Stimulated activated CD8-positive, alpha-beta memory T cell treated with anti-CD3 and anti-CD28 coated beads, Interleukin-4, amount 100 ng/mL, for 1 hour (primary cell): Measurements from ENCODE around the gene KDM4F.

Experiments used
- DNase-seq, 2 donors: peaks; one replicate each; pipeline ENCODE4 v3.0.0-alpha.2; 2020; ENCODE audit warnings: low read depth in 2 of 2, low spot score in 1 of 2

KDM4F gene

GRCh38 chr11:95089620-95090542 is 40.7 kb downstream of the KDM4F start, which contains the start of gene ENDOD1:
Gene ENDOD1 (plus strand): TSS chr11:95089846. CDS start chr11:95089928, 82 bp downstream.
- DNase-seq, result peak; percentile 49 to 67

GRCh38 chr11:95091663-95092180 is 42.5 kb downstream of the KDM4F start:
- DNase-seq, result no peak

- no peak for DNase-seq
Measured at GRCh38 chr11:95092549-95093324, 43.5 kb downstream of the KDM4F start.

GRCh38 chr11:95093548-95093947 is 44.3 kb downstream of the KDM4F start:
- DNase-seq, result no peak

GRCh38 chr11:95095858-95096587 is 46.8 kb downstream of the KDM4F start:
- no peak for DNase-seq

- no peak for DNase-seq
Measured at GRCh38 chr11:95097209-95097608, 48.0 kb downstream of the KDM4F start.

GRCh38 chr11:95098826-95099225 is 49.6 kb downstream of the KDM4F start:
- no peak for DNase-seq

GRCh38 chr11:95100191-95100648 is 51.0 kb downstream of the KDM4F start:
- DNase-seq, result no peak
